Measurements from ENCODE around the gene LHX8. TPM values are rescaled to one million over a fixed set of nuclear protein-coding genes. Genes with fewer than 3 reads are reported as not detected.

The LHX8 gene
- total and polyA plus RNA-seq, 9 of the 15 experiments (the other 6 are each of a cell fraction or from before 2014, with no cell fraction given) = not detected

- no peaks in the 10 kb centered on the region for H3K79me2 ChIP-seq (ENCODE audit: control insufficient read depth, insufficient read depth, low read length)
- TF ChIP-seq GTF2F1 (IDR thresholded peaks at IDR 0.05; ENCODE audit: low read depth, low read length) = no peak
- POLR2A ChIA-PET = interaction anchor here (1.6 kb wide), 1 partner anchor 9 kb away, joined by 5 read pairs; no protein-coding TSS in a partner anchor
- no peak overlapping the region for H3K9ac ChIP-seq (ENCODE audit: insufficient read depth in 1 of 2, low read depth in 2 of 2, low read length in 2 of 2)
- DNase-seq (ENCODE audit: extremely low read depth in 1 of 4, low spot score in 3 of 4) (no peak), FAIRE-seq (no peak), ATAC-seq (no peak)
- in situ Hi-C loops (cut with MboI) (no loop called here), intact Hi-C loops (cut with micrococcal nuclease) (no loop called here)
- no peak overlapping the region for H3K27ac ChIP-seq (ENCODE audit: extremely low read depth, low read depth, low read length)
- H3K4me1 ChIP-seq (replicated peaks in 1 of 2; ENCODE audit: control insufficient read depth in 2 of 2, insufficient read depth in 2 of 2, low read length in 2 of 2) = no peaks in the 10 kb centered on the region
- H3K4me3 ChIP-seq = no peak overlapping the region
- no peaks in the 10 kb centered on the region for H3K36me3 ChIP-seq (ENCODE audit: control insufficient read depth, insufficient read depth, low read length)
- no peaks in the 10 kb centered on the region for H3K9me1 ChIP-seq (ENCODE audit: control insufficient read depth, insufficient read depth, low read length)
- no peaks in the 10 kb centered on the region for H4K20me1 ChIP-seq (replicated peaks; ENCODE audit: control insufficient read depth, insufficient read depth, low read length)
- BruUV-seq (replicated peaks) = no TSS peak
- 0% methylated on average over 1 of the region's 1 CpG for WGBS (ENCODE audit: insufficient coverage, low coverage, missing lambda C conversion rate)
- H3K4me2 ChIP-seq (ENCODE audit: insufficient read depth, low read length) = no peak overlapping the region
- no peaks in the 10 kb centered on the region for H3K9me3 ChIP-seq (replicated peaks; ENCODE audit: control insufficient read depth, insufficient read depth, low read depth, low read length)
- CTCF ChIA-PET (ENCODE audit: low intra/inter-chr PET ratio) = no interaction called here
- H2AFZ ChIP-seq (ENCODE audit: low read depth, low read length) = no peak overlapping the region
- no peaks in the 10 kb centered on the region for H3K27me3 ChIP-seq (ENCODE audit: control insufficient read depth in 2 of 2, insufficient read depth in 2 of 2, low read length in 2 of 2)
Observed at GRCh38 chr1:75172556-75172955, 38.4 kb downstream of the LHX8 start.

GRCh38 chr1:75174031-75174760 is 40.0 kb downstream of the LHX8 start:
- POLR2A ChIA-PET = no interaction called here
- TF ChIP-seq PHF20 (IDR thresholded peaks at IDR 0.05; ENCODE audit: partially characterized antibody) (no peak), SAP30 (IDR thresholded peaks at IDR 0.05; ENCODE audit: borderline replicate concordance, insufficient read depth, low read depth, low read length, poor library complexity, severe bottlenecking) (no peak), MBD1 (CRISPR knock-in tag; IDR thresholded peaks at IDR 0.05) (no peak), WHSC1 (IDR thresholded peaks at IDR 0.05; ENCODE audit: low read length) (no peak), ZNF175 (CRISPR knock-in tag; IDR thresholded peaks at IDR 0.05; ENCODE audit: low read depth) (no peak), SREBF2 (CRISPR knock-in tag; IDR thresholded peaks at IDR 0.05) (no peak), ZNF263 (CRISPR knock-in tag; IDR thresholded peaks at IDR 0.05; ENCODE audit: borderline replicate concordance) (no peak), ZNF217 (CRISPR knock-in tag; IDR thresholded peaks at IDR 0.05) (no peak), FOXM1 (IDR thresholded peaks at IDR 0.05; ENCODE audit: low read depth) (no peak), FOXM1 (CRISPR knock-in tag; IDR thresholded peaks at IDR 0.05; ENCODE audit: low read depth) (no peak), ZNF696 (CRISPR knock-in tag; conservative IDR thresholded peaks at IDR 0.05) (no peak), E2F1 (CRISPR knock-in tag; IDR thresholded peaks at IDR 0.05) (no peak), TFAM (CRISPR knock-in tag; conservative IDR thresholded peaks at IDR 0.05) (no peak)

More at GRCh38 chr1:75174031-75174760, 40.0 kb downstream of the LHX8 start:
- Histone ChIP-seq H3K9me3 (replicated peaks; ENCODE audit: control insufficient read depth, insufficient read depth, low read depth, low read length) (no peaks in the 10 kb centered on the region), H3K27me3 (ENCODE audit: control insufficient read depth in 2 of 2, insufficient read depth in 2 of 2, low read length in 2 of 2) (no peaks in the 10 kb centered on the region), H3K9ac (ENCODE audit: insufficient read depth in 1 of 2, low read depth in 2 of 2, low read length in 2 of 2) (no peak overlapping the region), H3K36me3 (ENCODE audit: control insufficient read depth, insufficient read depth, low read length) (no peaks in the 10 kb centered on the region), H4K20me1 (replicated peaks; ENCODE audit: control insufficient read depth, insufficient read depth, low read length) (no peaks in the 10 kb centered on the region), H3K4me1 (replicated peaks in 1 of 2; ENCODE audit: control insufficient read depth in 2 of 2, insufficient read depth in 2 of 2, low read length in 2 of 2) (no peaks in the 10 kb centered on the region), H3K9me1 (ENCODE audit: control insufficient read depth, insufficient read depth, low read length) (no peaks in the 10 kb centered on the region), H3K79me2 (ENCODE audit: control insufficient read depth, insufficient read depth, low read length) (no peaks in the 10 kb centered on the region), H3K27ac (ENCODE audit: extremely low read depth, low read depth, low read length) (no peak overlapping the region), H2AFZ (ENCODE audit: low read depth, low read length) (no peak overlapping the region), H3K4me3 (no peak overlapping the region), H3K4me2 (ENCODE audit: insufficient read depth, low read length) (no peak overlapping the region)
- no peak for DNase-seq (ENCODE audit: extremely low read depth in 1 of 4, low spot score in 3 of 4)
- in situ Hi-C loops (cut with MboI) (no loop called here), intact Hi-C loops (cut with micrococcal nuclease) (no loop called here)
- CTCF ChIA-PET (ENCODE audit: low intra/inter-chr PET ratio) = no interaction called here
- no peak for ATAC-seq
- FAIRE-seq = no peak
- WGBS (ENCODE audit: insufficient coverage, low coverage, missing lambda C conversion rate) = 0% methylated on average over 1 of the region's 2 CpGs
- BruUV-seq (replicated peaks) = no TSS peak
